GM21381 (cell line): ENCODE data around the gene FAHD1.
"Not testable (repeated sequence)": the region's sequence is repeated elsewhere in the genome, so short reads cannot be mapped to it uniquely, and the experiment has no call there.

Source experiments
- ATAC-seq: cut with Tn5 transposase; IDR thresholded peaks from one replicate; pipeline ENCODE4 v1.9.1; 2021; ENCODE audit warnings: mild to moderate bottlenecking, moderate library complexity; ENCODE audit not compliant: unreplicated experiment

Gene FAHD1

DNA sequence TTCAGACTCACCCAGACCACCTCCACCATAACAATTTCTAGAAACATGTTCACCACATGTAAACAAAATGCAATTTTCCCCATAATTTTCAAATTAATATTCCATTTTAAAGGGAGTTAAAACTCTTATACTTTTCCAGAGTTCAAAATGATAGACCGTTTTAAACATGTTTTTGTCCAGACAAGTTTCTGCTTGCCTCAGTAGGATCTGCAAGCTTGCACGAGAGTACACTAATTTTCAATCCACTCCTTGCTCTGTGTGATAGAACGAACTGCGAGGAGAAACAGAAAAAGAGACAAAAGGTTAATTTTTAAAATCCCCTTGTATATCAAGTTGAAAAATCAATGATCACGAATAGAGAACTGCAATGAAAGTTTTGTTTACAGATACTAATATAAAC lies 7.1 kb downstream of the FAHD1 start:
- no peak for ATAC-seq

DNA sequence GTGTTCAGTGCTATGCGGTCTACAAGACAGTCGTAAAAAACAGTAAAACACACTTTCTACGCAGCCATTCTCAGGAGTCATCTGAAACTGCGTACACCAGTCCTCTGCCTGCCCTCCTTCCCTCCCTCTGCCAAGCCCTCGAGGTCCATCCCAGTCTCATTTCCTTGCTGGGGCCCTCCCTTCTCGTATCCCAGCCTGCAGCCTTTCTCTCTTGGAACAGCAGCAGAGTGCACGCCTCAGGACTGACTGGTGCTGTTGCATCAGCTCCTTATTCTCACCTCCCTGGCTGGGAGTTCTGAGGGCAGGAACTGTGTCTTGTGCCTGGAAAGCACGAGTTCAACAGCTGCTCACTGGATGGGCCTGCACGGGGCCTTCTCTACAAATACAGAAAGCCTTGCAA lies 12.5 kb downstream of the FAHD1 start:
- no peak for ATAC-seq

GRCh38 chr16:1845985-1846384 lies 19.0 kb downstream of the FAHD1 start:
- no peak for ATAC-seq

- ATAC-seq: no peak
Measured at GRCh38 chr16:1846416-1846815, 19.4 kb downstream of the FAHD1 start.

- ATAC-seq: no peak
Measured at GRCh38 chr16:1850981-1851380, 24.0 kb downstream of the FAHD1 start.

GRCh38 chr16:1851793-1852192 lies 24.8 kb downstream of the FAHD1 start:
- ATAC-seq: no peak

GRCh38 chr16:1857433-1858097 lies 30.6 kb downstream of the FAHD1 start:
- no peak for ATAC-seq

DNA sequence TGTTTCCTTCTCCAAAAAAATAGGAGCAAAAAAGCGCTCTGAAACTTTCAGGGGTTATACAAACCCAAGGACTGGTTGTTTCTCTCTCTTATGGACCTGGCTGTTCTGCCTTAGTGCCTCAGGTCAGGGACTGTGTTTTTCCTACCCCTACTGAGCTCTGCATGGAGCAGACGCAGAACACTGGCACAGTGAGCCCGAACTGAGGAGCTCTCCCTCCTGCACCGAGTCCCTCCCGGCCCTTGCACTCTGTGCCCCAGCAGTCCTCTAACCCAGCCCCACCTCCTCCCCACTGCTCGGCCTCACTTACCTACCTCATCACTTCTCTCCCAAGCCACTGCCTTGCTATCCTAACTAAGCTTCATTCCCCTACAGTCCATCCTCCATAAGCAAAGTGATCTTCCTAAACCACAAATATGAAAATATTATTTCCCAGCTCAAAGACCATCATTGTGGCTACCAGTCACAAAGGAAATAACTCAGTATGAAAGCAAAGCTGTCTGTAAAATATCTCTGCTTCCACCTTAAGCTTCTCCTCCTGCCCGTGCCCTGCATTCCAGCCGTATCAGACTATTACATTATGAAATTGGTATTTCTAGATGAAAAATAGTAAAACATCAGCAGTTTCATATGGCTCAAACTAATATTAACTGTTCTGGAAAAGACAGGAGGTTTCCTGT lies 31.3 kb downstream of the FAHD1 start:
- no peak for ATAC-seq

- ATAC-seq: no peak
Measured at GRCh38 chr16:1859650-1860049, 32.6 kb downstream of the FAHD1 start.

DNA sequence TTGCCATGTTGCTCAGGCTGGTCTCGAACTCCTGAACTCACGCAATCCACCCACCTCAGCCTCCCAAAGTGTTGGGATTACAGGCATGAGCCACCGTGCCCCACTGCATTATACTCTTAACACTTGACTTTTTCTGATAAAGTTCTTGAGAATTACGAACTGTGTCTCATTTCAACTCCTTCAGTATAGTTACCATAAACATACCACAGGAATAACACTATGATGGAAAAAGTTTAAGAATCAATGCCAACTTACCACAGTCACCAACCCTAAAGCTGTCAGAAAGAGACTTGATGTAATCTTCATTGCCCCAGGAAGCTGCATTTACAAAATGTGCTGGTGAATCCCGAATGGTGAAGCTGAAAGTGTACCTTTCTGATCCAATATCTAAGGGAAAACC lies 34.7 kb downstream of the FAHD1 start:
- no peak for ATAC-seq

DNA sequence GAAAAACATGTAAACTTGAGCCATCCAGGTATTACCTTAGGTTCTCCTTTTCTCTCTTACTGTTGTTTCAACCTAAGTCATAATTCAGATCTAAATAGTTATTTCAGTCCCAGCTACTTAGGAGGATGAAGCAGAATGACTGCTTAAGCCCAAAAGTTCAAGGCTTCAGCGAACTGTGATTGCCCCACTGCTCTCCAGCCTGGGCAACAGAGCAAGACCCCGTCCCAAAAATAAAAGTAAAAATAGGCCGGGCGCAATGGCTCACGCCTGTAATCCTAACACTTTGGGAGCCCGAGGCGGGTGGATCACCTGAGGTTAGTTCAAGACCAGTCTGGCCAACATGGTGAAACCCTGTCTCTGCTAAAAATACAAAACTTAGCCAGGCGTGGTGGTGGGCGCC lies 35.4 kb downstream of the FAHD1 start:
- no peak for ATAC-seq

DNA sequence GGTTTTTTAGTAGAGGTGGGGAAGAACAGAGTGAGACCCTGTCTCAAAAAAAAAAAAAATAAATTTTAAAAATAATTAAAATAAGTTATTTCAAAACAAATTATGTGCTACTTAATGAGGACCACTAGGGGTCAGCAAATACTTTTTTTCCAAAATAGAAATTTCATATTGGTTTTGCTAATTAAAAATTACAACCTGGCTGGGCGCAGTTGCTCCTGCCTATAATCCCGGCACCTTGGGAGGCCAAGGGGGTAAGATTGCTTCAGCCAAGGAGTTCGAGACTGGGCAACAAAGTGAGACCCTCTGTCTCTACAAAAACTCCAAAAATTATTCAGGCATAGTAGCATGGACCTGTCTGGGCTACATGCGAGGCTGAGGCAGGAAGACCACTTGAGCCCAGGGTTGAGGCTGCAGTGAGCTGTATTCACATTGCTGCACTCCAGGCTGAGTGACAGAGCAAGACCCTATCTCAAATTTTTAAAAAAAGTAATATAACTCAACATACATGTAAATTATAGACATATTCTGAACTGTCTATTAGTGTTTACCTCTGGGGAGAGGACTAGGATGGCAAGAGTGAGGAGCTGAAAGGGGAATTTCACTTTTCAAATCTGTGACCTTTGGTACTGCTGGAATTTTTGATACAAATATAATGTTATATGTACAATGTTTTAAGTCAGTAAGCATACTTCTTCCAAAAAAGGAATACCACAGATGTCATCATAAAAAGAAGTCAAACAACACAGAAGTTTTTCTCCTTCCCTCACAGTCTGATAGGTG lies 36.9 kb downstream of the FAHD1 start:
- no peak for ATAC-seq

GRCh38 chr16:1865902-1866690 lies 39.1 kb downstream of the FAHD1 start:
- no peak for ATAC-seq

- no peak for ATAC-seq
Measured at GRCh38 chr16:1870365-1871082, 43.5 kb downstream of the FAHD1 start.

- no peak for ATAC-seq
Measured at GRCh38 chr16:1871974-1872635, 45.1 kb downstream of the FAHD1 start, which contains the start of gene MEIOB. TSS of gene MEIOB (minus strand) at chr16:1872164. CDS start at chr16:1868175, 3,989 bp downstream.

- no peak for ATAC-seq
Measured at GRCh38 chr16:1874854-1875253, 47.8 kb downstream of the FAHD1 start.

GRCh38 chr16:1876066-1876465 lies 49.1 kb downstream of the FAHD1 start:
- not testable (repeated sequence) for ATAC-seq

DNA sequence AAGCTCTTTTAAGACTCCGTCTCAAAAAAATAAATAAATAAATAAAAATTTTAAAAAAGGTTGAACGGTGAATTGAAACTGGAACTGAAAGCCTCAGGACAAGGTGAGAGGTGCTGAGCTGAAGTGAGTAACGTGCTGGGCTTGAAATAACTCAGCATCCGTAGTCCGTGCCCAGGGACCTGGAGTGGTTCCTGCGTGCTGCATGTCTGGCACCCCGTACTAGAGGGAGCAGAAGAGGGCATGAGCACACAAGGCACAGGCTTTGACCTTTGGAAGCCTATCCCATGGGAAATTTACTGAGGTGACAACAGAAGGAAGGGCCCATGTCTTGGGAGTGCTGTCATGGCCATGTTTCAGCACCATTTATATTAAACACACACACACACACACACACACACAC lies 49.5 kb downstream of the FAHD1 start:
- ATAC-seq: no peak

GRCh38 chr16:1877089-1877488 lies 50.1 kb downstream of the FAHD1 start:
- no peak for ATAC-seq

- no peak for ATAC-seq
Measured at GRCh38 chr16:1877804-1878203, 50.8 kb downstream of the FAHD1 start.
